ENCODE results near the gene TNFAIP8. TPM values are rescaled to one million over a fixed set of nuclear protein-coding genes. Genes with fewer than 3 reads are reported as not detected.

The TNFAIP8 gene
- total RNA-seq, 1 experiment from 2014 or later: 7.3 TPM

- H2AK5ac ChIP-seq (ENCODE audit: insufficient read length, low read length): no peak overlapping the region
- no peak overlapping the region for H2AFZ ChIP-seq (ENCODE audit: low read length)
- no peaks in the 10 kb centered on the region for H3K79me2 ChIP-seq (ENCODE audit: insufficient read depth, low read length)
- 100% methylated on average over 1 of the region's 4 CpGs for WGBS (ENCODE audit: extremely low coverage, insufficient read length, low lambda C conversion rate)
- H3K23ac ChIP-seq (ENCODE audit: insufficient read length, low read depth, low read length): no peak overlapping the region
- no peak overlapping the region for H3K27ac ChIP-seq (ENCODE audit: insufficient read length, low read depth, low read length)
- no peak overlapping the region for H3K56ac ChIP-seq (ENCODE audit: insufficient read length, low read depth, low read length)
- no peak overlapping the region for H2BK15ac ChIP-seq (ENCODE audit: low read depth, low read length)
- no peaks in the 10 kb centered on the region for H3K9me3 ChIP-seq (ENCODE audit: control insufficient read depth, low read depth, low read length)
- no peak overlapping the region for H3K14ac ChIP-seq (ENCODE audit: insufficient read depth, low read length)
- H3K9ac ChIP-seq (ENCODE audit: extremely low read depth, insufficient read length, low read length): no peak overlapping the region
- no peak overlapping the region for H3K18ac ChIP-seq (ENCODE audit: insufficient read length, low read depth, low read length)
- H3K4ac ChIP-seq (ENCODE audit: low read depth, low read length): no peak overlapping the region
- H3K4me1 Mint-ChIP-seq: peaks cover 24 to 29% of the 10 kb centered on the region in 2 experiments
- H2BK20ac ChIP-seq (ENCODE audit: low read depth, low read length, poor library complexity, severe bottlenecking): no peak overlapping the region
- no peak for DNase-seq
- peaks cover 2 to 9% (median 3%) of the 10 kb centered on the region in 3 experiments; a peak in 3 of 7 replicates for H3K36me3 Mint-ChIP-seq (ENCODE audit: insufficient read depth in 1 of 3, low read depth in 3 of 3)
- no peaks in the 10 kb centered on the region for H3K27me3 ChIP-seq (ENCODE audit: insufficient read depth, low read length)
- H2BK12ac ChIP-seq (ENCODE audit: insufficient read length, low read depth, low read length): no peak overlapping the region
- TF ChIP-seq CTCF (conservative IDR thresholded peaks at IDR 0.05): no peak
- H2BK120ac ChIP-seq (ENCODE audit: low read depth, low read length, poor library complexity, severe bottlenecking): no peak overlapping the region
- no peak overlapping the region for H2BK5ac ChIP-seq (ENCODE audit: insufficient read length, low read length)
- H3K27ac Mint-ChIP-seq: peak overlapping the region in 1 of 3 experiments; percentile 55; a peak in 1 of 7 replicates
- no peak overlapping the region for H4K5ac ChIP-seq (ENCODE audit: insufficient read length, low read depth, low read length)
- H3K23me2 ChIP-seq (ENCODE audit: insufficient read length, low read depth, low read length, poor library complexity, severe bottlenecking): no peaks in the 10 kb centered on the region
- H4K8ac ChIP-seq (replicated peaks; ENCODE audit: insufficient read length, low read depth, low read length): no peak overlapping the region
- no peak overlapping the region for H3K4me2 ChIP-seq (ENCODE audit: insufficient read depth, insufficient read length, low read length)
- H3T11ph ChIP-seq (ENCODE audit: low read length): no peak overlapping the region
- H3K4me3 Mint-ChIP-seq: no peak overlapping the region
- H3K9me3 Mint-ChIP-seq: no peaks in the 10 kb centered on the region; a peak in 1 of 5 replicates
- H3K27me3 Mint-ChIP-seq (ENCODE audit: low read depth): no peaks in the 10 kb centered on the region
- H3K79me1 ChIP-seq (ENCODE audit: insufficient read depth, low read depth, low read length, poor library complexity, severe bottlenecking): no peaks in the 10 kb centered on the region
- no peaks in the 10 kb centered on the region for H4K20me1 ChIP-seq (ENCODE audit: control insufficient read depth, insufficient read depth, insufficient read length)
- peaks cover 3% of the 10 kb centered on the region; the same call in 1 of the 2 replicates for H3K4me1 ChIP-seq (ENCODE audit: insufficient read depth, low read length)
- no peak overlapping the region for H4K91ac ChIP-seq (ENCODE audit: insufficient read length, low read depth, low read length)
Measured at GRCh38 chr5:119368238-119368630, 12.4 kb downstream of the TNFAIP8 start.

Measured in H9 (cell line).